Lung (tissue), 12 donors: ENCODE measurements around the gene OS9. TPM values are rescaled to one million over a fixed set of nuclear protein-coding genes. Genes with fewer than 3 reads are reported as not detected.

Experiments used
- ATAC-seq: fragments of 200-7000 bp; cut with Tn5 transposase; one replicate; pipeline ENCODE4 v1.9.1; 2020; ENCODE audit warnings: moderate number of reproducible peaks; ENCODE audit not compliant: insufficient read depth, low FRiP score
- DNase-seq, 3 donors: peaks; one replicate each; pipeline ENCODE4 v3.0.0-alpha.2; 2013 to 2017
- H3K27ac ChIP-seq, 2 donors: one replicate each; pipeline ENCODE4 v1.5.1; 2013; ENCODE audit warnings: mild to moderate bottlenecking in 2 of 2, moderate library complexity in 2 of 2, control low read depth in 1 of 2, inconsistent platforms in 1 of 2, low read depth in 1 of 2, low read length in 1 of 2
- H3K27me3 ChIP-seq, 3 donors: one replicate each; pipeline ENCODE4 v1.5.1; 2013; ENCODE audit warnings: low read length in 2 of 3; ENCODE audit not compliant: control insufficient read depth in 3 of 3, insufficient read depth in 3 of 3
- H3K36me3 ChIP-seq, 4 donors: one replicate each; pipeline ENCODE4 v1.5.1; 2013; ENCODE audit warnings: low read length in 4 of 4, mild to moderate bottlenecking in 1 of 4, moderate library complexity in 1 of 4; ENCODE audit not compliant: control insufficient read depth in 4 of 4, insufficient read depth in 4 of 4
- H3K4me1 ChIP-seq, 5 donors: one replicate each; pipeline ENCODE4 v1.5.1; 2013; ENCODE audit warnings: low read length in 5 of 5, mild to moderate bottlenecking in 2 of 5, moderate library complexity in 1 of 5; ENCODE audit not compliant: control insufficient read depth in 5 of 5, insufficient read depth in 5 of 5
- H3K4me3 ChIP-seq: one replicate; pipeline ENCODE4 v1.5.1; 2013; ENCODE audit warnings: mild to moderate bottlenecking, control low read depth, moderate library complexity
- H3K9ac ChIP-seq, 2 donors: one replicate each; pipeline ENCODE4 v1.5.1; 2013; ENCODE audit warnings: low read length in 2 of 2, control low read depth in 1 of 2; ENCODE audit not compliant: insufficient read depth in 1 of 2
- H3K9me3 ChIP-seq, 4 donors: one replicate each; pipeline ENCODE4 v1.5.1; 2013; ENCODE audit warnings: low read length in 3 of 4, mild to moderate bottlenecking in 1 of 4, moderate library complexity in 1 of 4; ENCODE audit not compliant: control insufficient read depth in 4 of 4, insufficient read depth in 3 of 4
- CTCF ChIP-seq: IDR thresholded peaks from 2 replicates; pipeline ENCODE4 v1.5.1; 2012; ENCODE audit warnings: mild to moderate bottlenecking; ENCODE audit errors: control extremely low read depth, extremely low read depth
- WGBS, 2 donors: extraction: QIAGEN DNeasy Blood & Tissue Kit; methylation state at CpG; one replicate each; pipeline ENCODE4 v1.1.7; 2013; 5-methylcytosine and 5-hydroxymethylcytosine counted together
- polyA plus RNA-seq, 2 donors: library from polyadenylated mRNA; stranded (reverse); fragments of 200-250 nt; gene quantifications; one replicate each; pipeline ENCODE4 v1.2.1, GENCODE V29; 2013
- total RNA-seq, 2 donors: library from RNA; depleted of rRNA in 1 of 2; stranded (reverse); fragments of >200 nt in 1 of 2; gene quantifications; one replicate each; pipeline ENCODE4 v1.2.1, GENCODE V29; 2014 to 2021
- donor health status: control.
- donor health status: control.
- donor health status: Bipolar disorder and iron deficiency.
- donor health status: healthy.
- donor health status: DM: yes; HTN: yes; CAD: no.

Gene OS9
- total and polyA plus RNA-seq, 4 donors: 144 to 356 (median 249) TPM

- no peak for TF ChIP-seq CTCF
- Histone ChIP-seq H3K4me1 (peaks cover 5 to 42% (median 16%) of the 10 kb centered on the region in 5 donors), H3K4me3 (peak within 1 kb of the TSS; percentile 71), H3K9me3 (peaks cover 0 to 5% (median 0%) of the 10 kb centered on the region in 4 donors), H3K36me3 (peaks cover 0 to 19% (median 11%) of the 10 kb centered on the region in 4 donors), H3K27ac (peak within 1 kb of the TSS in 1 of 2 donors; percentile 74), H3K27me3 (no peaks in the 10 kb centered on the region), H3K9ac (peak within 1 kb of the TSS; percentile 18 to 47)
- ATAC-seq (no peak), DNase-seq (peak in 2 of 3 donors; percentile 64 to 78)
- 1 to 3% methylated on average over 14 to 41 of the region's 41 CpGs for WGBS, 2 donors
These were observed 60.7 kb downstream of the OS9 start, which contains the start of gene MARCHF9 for GRCh38 chr12:57754411-57755193. Gene MARCHF9 (plus strand): TSS chr12:57755103. CDS start chr12:57755529, 426 bp downstream.

GRCh38 chr12:57755194-57755453 is 61.2 kb downstream of the OS9 start:
- no peaks in the 10 kb centered on the region for H3K27me3 ChIP-seq
- no peak for TF ChIP-seq CTCF
- peaks cover 0 to 5% (median 0%) of the 10 kb centered on the region in 4 donors for H3K9me3 ChIP-seq
- DNase-seq: no peak
- peak overlapping the region in 1 of 2 donors; percentile 73 for H3K27ac ChIP-seq
- peaks cover 5 to 42% (median 16%) of the 10 kb centered on the region in 5 donors for H3K4me1 ChIP-seq
- no peak overlapping the region for H3K9ac ChIP-seq
- ATAC-seq: no peak
- H3K36me3 ChIP-seq: peaks cover 0 to 16% (median 11%) of the 10 kb centered on the region in 4 donors
- peak overlapping the region; percentile 71 for H3K4me3 ChIP-seq
- 0% methylated on average over 3 to 34 of the region's 34 CpGs for WGBS, 2 donors

- peak overlapping the region in 1 of 2 donors; percentile 74 for H3K27ac ChIP-seq
- peaks cover 5 to 39% (median 15%) of the 10 kb centered on the region in 5 donors for H3K4me1 ChIP-seq
- peak overlapping the region; percentile 71 for H3K4me3 ChIP-seq
- no peak for TF ChIP-seq CTCF
- peak in 1 of 3 donors; percentile 46 for DNase-seq
- H3K36me3 ChIP-seq: peaks cover 0 to 12% (median 5%) of the 10 kb centered on the region in 4 donors
- peak overlapping the region; percentile 18 to 19 for H3K9ac ChIP-seq
- no peak for ATAC-seq
- H3K9me3 ChIP-seq: peaks cover 0 to 5% (median 0%) of the 10 kb centered on the region in 4 donors
- H3K27me3 ChIP-seq: no peaks in the 10 kb centered on the region
- WGBS, 2 donors: 1% methylated on average over 41 to 76 of the region's 76 CpGs
These were observed 61.8 kb downstream of the OS9 start for GRCh38 chr12:57755454-57756372.
